ENCODE measurements around the gene PF4V1.

PF4V1 gene

DNA sequence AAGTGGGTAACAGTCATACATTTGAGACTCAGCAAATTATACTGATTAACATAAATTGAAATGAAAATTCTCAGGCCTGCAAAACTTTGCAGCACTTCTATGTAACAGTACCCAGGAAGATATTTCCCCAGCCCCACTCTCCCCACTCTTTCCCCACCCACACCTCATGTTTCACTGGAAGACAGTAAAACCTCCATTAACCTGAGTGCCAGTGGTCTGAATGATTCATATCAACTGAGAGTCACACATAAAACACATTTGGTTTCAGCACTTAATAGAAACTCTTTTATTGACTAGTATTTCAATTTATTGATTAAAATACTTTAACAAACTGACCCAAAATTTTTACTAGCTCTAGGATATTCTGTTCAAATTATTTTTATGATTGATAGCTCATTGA, 9.7 kb upstream of the PF4V1 start:
- TF ChIP-seq, protein P1, sequence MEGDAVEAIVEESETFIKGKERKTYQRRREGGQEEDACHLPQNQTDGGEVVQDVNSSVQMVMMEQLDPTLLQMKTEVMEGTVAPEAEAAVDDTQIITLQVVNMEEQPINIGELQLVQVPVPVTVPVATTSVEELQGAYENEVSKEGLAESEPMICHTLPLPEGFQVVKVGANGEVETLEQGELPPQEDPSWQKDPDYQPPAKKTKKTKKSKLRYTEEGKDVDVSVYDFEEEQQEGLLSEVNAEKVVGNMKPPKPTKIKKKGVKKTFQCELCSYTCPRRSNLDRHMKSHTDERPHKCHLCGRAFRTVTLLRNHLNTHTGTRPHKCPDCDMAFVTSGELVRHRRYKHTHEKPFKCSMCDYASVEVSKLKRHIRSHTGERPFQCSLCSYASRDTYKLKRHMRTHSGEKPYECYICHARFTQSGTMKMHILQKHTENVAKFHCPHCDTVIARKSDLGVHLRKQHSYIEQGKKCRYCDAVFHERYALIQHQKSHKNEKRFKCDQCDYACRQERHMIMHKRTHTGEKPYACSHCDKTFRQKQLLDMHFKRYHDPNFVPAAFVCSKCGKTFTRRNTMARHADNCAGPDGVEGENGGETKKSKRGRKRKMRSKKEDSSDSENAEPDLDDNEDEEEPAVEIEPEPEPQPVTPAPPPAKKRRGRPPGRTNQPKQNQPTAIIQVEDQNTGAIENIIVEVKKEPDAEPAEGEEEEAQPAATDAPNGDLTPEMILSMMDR (IDR thresholded peaks at IDR 0.05; ENCODE audit: low read depth, low read length): no peak
- no peak for DNase-seq (ENCODE audit: low read depth in 2 of 2)

DNA sequence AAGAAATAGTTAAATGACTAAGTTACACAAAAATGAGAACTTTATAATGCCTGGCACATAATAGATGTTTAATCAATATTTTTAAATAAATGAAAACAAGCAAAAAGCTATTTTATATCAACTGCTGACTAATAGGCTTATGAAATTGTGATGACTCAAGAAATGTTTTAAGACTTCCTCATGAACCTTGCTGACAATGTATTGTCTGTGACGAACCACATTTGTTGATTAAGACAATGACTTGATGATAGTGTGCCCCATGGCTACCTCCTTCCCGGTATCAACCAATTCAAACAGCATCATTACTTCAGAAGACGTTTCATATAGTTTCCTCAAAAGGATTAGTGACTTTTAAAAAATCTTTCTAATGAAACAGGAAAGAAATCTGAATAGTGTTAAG, 8.8 kb upstream of the PF4V1 start:
- TF ChIP-seq, protein P1 (IDR thresholded peaks at IDR 0.05; ENCODE audit: low read depth, low read length): no peak

More for the DNA sequence above, 9.7 kb upstream of the PF4V1 start:
- H3K4me3 ChIP-seq (replicated peaks in 1 of 2; ENCODE audit: low read depth in 2 of 2, low read length in 2 of 2): no peak overlapping the region

GRCh38 chr4:73844806-73845205, 8.3 kb upstream of the PF4V1 start:
- DNase-seq (ENCODE audit: low read depth in 2 of 2): no peak
- no peak overlapping the region for H3K4me3 ChIP-seq (replicated peaks in 1 of 2; ENCODE audit: low read depth in 2 of 2, low read length in 2 of 2)
- TF ChIP-seq, protein P1 (IDR thresholded peaks at IDR 0.05; ENCODE audit: low read depth, low read length): no peak

More for the DNA sequence above, 8.8 kb upstream of the PF4V1 start:
- DNase-seq (ENCODE audit: low read depth in 2 of 2): peak; percentile 73 to 95
- no peak overlapping the region for H3K4me3 ChIP-seq (replicated peaks in 1 of 2; ENCODE audit: low read depth in 2 of 2, low read length in 2 of 2)

GRCh38 chr4:73847526-73848182, 5.4 kb upstream of the PF4V1 start:
- TF ChIP-seq, protein P1 (IDR thresholded peaks at IDR 0.05; ENCODE audit: low read depth, low read length): no peak
- DNase-seq (ENCODE audit: low read depth in 2 of 2): no peak
- H3K4me3 ChIP-seq (replicated peaks in 1 of 2; ENCODE audit: low read depth in 2 of 2, low read length in 2 of 2): no peak overlapping the region

DNA sequence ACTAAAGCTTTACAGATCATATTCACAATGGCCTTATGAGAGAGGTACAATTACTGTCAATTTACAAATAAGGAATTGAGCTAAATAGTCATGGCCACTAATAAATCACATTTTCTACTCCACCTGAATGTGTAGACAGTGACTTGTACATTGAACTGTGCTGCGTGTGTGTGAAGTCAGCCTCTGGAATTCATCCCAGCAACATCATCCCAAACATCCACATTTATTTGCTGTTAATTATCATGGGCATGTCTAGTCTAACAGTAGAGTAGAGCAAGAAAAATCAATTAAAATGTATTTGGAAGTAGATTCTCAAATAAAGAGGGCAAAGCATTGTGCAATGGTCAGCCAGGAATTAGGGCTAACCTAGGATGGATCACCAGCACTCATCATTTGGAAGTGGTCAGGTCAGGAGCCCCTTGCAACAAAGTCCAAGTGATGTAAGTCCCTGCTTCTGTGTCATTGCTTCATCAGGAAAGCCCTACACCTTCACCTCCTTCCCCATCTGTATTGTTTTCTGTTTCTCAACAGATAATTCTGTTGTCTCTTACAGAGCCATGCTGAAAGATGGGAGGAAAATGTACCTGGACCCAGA, 4.8 kb upstream of the PF4V1 start:
- TF ChIP-seq, protein P1 (IDR thresholded peaks at IDR 0.05; ENCODE audit: low read depth, low read length): no peak
- DNase-seq (ENCODE audit: low read depth in 2 of 2): no peak
- H3K4me3 ChIP-seq (replicated peaks in 1 of 2; ENCODE audit: low read depth in 2 of 2, low read length in 2 of 2): no peak overlapping the region

DNA sequence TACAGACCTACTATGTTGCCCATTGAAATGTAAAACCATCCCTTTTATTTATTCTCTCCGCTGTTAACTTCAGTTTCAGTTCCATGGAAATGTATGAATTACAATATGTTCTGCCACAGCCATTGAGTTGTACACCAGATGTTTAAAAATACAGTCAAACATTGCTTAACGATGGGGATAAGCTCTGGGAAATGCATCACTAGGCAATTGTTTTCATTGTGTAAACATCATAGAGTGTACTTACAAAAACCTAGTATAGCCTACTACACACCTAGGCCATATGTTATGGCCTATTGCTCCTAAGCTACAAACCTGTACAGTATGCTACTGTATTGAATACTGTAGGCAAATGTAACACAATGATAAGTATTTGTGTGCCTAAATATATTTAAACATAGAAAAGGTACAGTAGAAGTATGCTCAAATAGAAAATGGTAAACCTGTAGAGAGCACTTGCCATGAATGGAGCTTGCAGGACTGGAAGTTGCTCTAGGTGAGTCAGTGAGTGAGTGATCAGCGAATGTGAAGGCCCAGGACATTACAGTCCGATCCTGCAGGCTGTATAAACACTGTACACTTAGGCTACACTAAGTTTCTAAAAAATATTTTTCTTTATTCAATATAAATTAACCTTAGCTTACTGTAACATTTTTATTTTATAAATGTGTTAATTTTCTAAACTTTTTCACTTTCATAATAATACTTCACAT, 2.7 kb upstream of the PF4V1 start:
- peak in 1 of 2 donors; percentile 66 for DNase-seq (ENCODE audit: low read depth in 2 of 2)
- TF ChIP-seq, protein P1 (IDR thresholded peaks at IDR 0.05; ENCODE audit: low read depth, low read length): no peak
- no peak overlapping the region for H3K4me3 ChIP-seq (replicated peaks in 1 of 2; ENCODE audit: low read depth in 2 of 2, low read length in 2 of 2)

Data from cardiac fibroblast (primary cell).